Skin of body (tissue), 2 donors: ENCODE data around the gene ATG16L1. TPM values are rescaled to one million over a fixed set of nuclear protein-coding genes. Genes with fewer than 3 reads are reported as not detected.

ENCODE experiments used
- DNase-seq: peaks from one replicate; lab custom pipeline; 2025; lab: John Stamatoyannopoulos, UW
- total RNA-seq: library from RNA; depleted of rRNA; stranded (reverse); fragments of >200 nt; gene quantifications from one replicate; pipeline ENCODE4 v1.2.3, GENCODE V29; 2014

The ATG16L1 gene
- total RNA-seq, 1 donor from 2014 or later = 20.3 TPM

- no peak for DNase-seq
These were observed 6.7 kb downstream of the ATG16L1 start for GRCh38 chr2:233258211-233258610.

- no peak for DNase-seq
These were observed 8.3 kb downstream of the ATG16L1 start for GRCh38 chr2:233259730-233260129.

- no peak for DNase-seq
These were observed 9.2 kb downstream of the ATG16L1 start for GRCh38 chr2:233260661-233261060.

GRCh38 chr2:233261819-233262555, 10.5 kb downstream of the ATG16L1 start:
- DNase-seq = no peak

- no peak for DNase-seq
These were observed 11.1 kb downstream of the ATG16L1 start for GRCh38 chr2:233262562-233262961.

- DNase-seq = no peak
These were observed 11.6 kb downstream of the ATG16L1 start for GRCh38 chr2:233263045-233263570.

GRCh38 chr2:233264667-233265066, 13.2 kb downstream of the ATG16L1 start:
- DNase-seq = no peak

- no peak for DNase-seq
These were observed 14.5 kb downstream of the ATG16L1 start for GRCh38 chr2:233265899-233266431.

GRCh38 chr2:233266481-233266880, 15.0 kb downstream of the ATG16L1 start:
- no peak for DNase-seq

- DNase-seq = no peak
These were observed 16.2 kb downstream of the ATG16L1 start for GRCh38 chr2:233267516-233268245.

- no peak for DNase-seq
These were observed 18.9 kb downstream of the ATG16L1 start for GRCh38 chr2:233270366-233270765.

- DNase-seq = no peak
These were observed 19.5 kb downstream of the ATG16L1 start for GRCh38 chr2:233270951-233271350.

- no peak for DNase-seq
These were observed 20.2 kb downstream of the ATG16L1 start for GRCh38 chr2:233271693-233272092.

- no peak for DNase-seq
These were observed 21.6 kb downstream of the ATG16L1 start for GRCh38 chr2:233273120-233273519.

GRCh38 chr2:233275223-233275622, 23.8 kb downstream of the ATG16L1 start:
- DNase-seq = no peak

GRCh38 chr2:233278921-233279320, 27.4 kb downstream of the ATG16L1 start:
- no peak for DNase-seq

- DNase-seq = no peak
These were observed 28.7 kb downstream of the ATG16L1 start for GRCh38 chr2:233280114-233280693.

- DNase-seq = no peak
These were observed 30.1 kb downstream of the ATG16L1 start for GRCh38 chr2:233281553-233281952.

- no peak for DNase-seq
These were observed 30.6 kb downstream of the ATG16L1 start for GRCh38 chr2:233281992-233282603.

GRCh38 chr2:233285921-233286320, 34.4 kb downstream of the ATG16L1 start:
- no peak for DNase-seq

- no peak for DNase-seq
These were observed 36.4 kb downstream of the ATG16L1 start for GRCh38 chr2:233287871-233288270.

GRCh38 chr2:233288663-233289062, 37.2 kb downstream of the ATG16L1 start:
- no peak for DNase-seq
